Psoas muscle (tissue), 8 donors: ENCODE results near the gene FANCB. TPM values are rescaled to one million over a fixed set of nuclear protein-coding genes. Genes with fewer than 3 reads are reported as not detected.

ENCODE experiments used
- ATAC-seq, 4 donors: fragments of 200-7000 bp; cut with Tn5 transposase; one replicate each; pipeline ENCODE4 v1.9.1; 2020; ENCODE audit warnings: moderate library complexity in 3 of 4, mild to moderate bottlenecking in 2 of 4
- DNase-seq, 2 donors: peaks; one replicate each; pipeline ENCODE4 v3.0.0-alpha.2; 2020
- H3K27ac ChIP-seq: fragments of 200-600 bp; one replicate; pipeline ENCODE4 v1.8.0; 2022
- H3K27me3 ChIP-seq, 3 donors: fragments of 200-600 bp in 1 of 3; one replicate each; pipeline versions ENCODE4 v1.6.1 to v1.8.0; 2013 to 2022; ENCODE audit warnings: low read length in 2 of 3, mild to moderate bottlenecking in 2 of 3, moderate library complexity in 1 of 3; ENCODE audit not compliant: insufficient read depth in 3 of 3
- H3K36me3 ChIP-seq, 2 donors: fragments of 200-600 bp in 1 of 2; one replicate each; pipeline versions ENCODE4 v1.6.1 to v1.8.0; 2013 to 2022; ENCODE audit warnings: low read depth in 1 of 2, mild to moderate bottlenecking in 1 of 2, moderate library complexity in 1 of 2; ENCODE audit not compliant: insufficient read depth in 1 of 2
- H3K4me1 ChIP-seq: fragments of 200-600 bp; one replicate; pipeline ENCODE4 v1.8.0; 2022
- H3K4me3 ChIP-seq: fragments of 200-600 bp; one replicate; pipeline ENCODE4 v1.8.0; 2022; ENCODE audit warnings: mild to moderate bottlenecking
- H3K9me3 ChIP-seq: fragments of 200-600 bp; one replicate; pipeline ENCODE4 v1.8.0; 2022
- WGBS, 3 donors: extraction: QIAGEN DNeasy Blood & Tissue Kit; methylation state at CpG; one replicate each; pipeline versions ENCODE4 v1.1.6 to v1.1.7; 2013; 5-methylcytosine and 5-hydroxymethylcytosine counted together
- intact Hi-C, 2 donors: fragments of 100-400 bp; cut with DNase I; formaldehyde crosslinking; loops; one replicate each; pipeline versions ENCODE4 v1.11.0 to v1.14.2; 2022
- polyA plus RNA-seq, 3 donors: library from polyadenylated mRNA; stranded (reverse); fragments of 200-250 nt; gene quantifications; one replicate each; pipeline ENCODE4 v1.2.3, GENCODE V29; 2013
- total RNA-seq, 4 donors: library from RNA; stranded (reverse); fragmentation: NEBNext Ultra II Directional in 2 of 4; extraction: Animal tissue kit (Norgen Biotek cat#: 25700) in 2 of 4; gene quantifications; one replicate each; pipeline versions ENCODE4 v1.2.1 to v1.2.4, GENCODE V29; 2021 to 2023
- TF ChIP-seq, protein P1 (sequence below): fragments of 200-600 bp; IDR thresholded peaks from one replicate; pipeline ENCODE4 v1.8.0; 2022; ENCODE audit warnings: antibody characterized with exemption
- donor health status: healthy with polysubstance abuse.
- donor health status: DM: no; HTN: no; CAD: no; lungs with moderate emphysema.
- donor health status: Bipolar disorder and iron deficiency.
- donor health status: healthy.
- donor health status: DM: yes; HTN: yes; CAD: no.
- donor health status: DM: no; HTN: no; CAD: no.
- donor health status: DM: no; HTN: no; CAD: no.
- donor health status: DM: yes; HTN: yes; CAD: no.

FANCB gene
- total and polyA plus RNA-seq, 7 donors, result 0.11 to 0.40 (median 0.20) TPM

DNA sequence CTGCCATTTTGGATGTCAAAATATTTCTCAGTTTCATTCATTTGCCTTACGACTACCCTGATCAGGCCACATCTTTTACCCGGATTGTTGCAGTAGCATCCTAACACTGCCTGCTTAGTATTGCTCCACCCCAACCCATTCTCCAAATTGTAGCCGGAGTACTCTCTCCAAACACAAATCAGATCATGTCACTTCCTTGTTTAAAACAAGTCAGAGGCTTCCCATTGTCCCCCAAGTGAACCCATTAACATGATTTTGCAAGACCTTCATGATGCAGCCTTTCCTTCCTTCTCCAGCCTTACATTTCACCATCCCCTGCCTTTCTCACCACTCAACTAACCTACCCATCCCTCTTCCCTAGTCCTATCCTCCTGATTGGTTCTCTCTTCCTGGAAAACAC, 53.1 kb downstream of the FANCB start:
- intact Hi-C loops, result no loop called here
- Histone ChIP-seq H3K36me3 (no peaks in the 10 kb centered on the region), H3K27me3 (no peaks in the 10 kb centered on the region), H3K4me3 (no peak overlapping the region), H3K27ac (no peak overlapping the region), H3K9me3 (peaks cover 9% of the 10 kb centered on the region), H3K4me1 (no peaks in the 10 kb centered on the region)
- TF ChIP-seq, protein P1, sequence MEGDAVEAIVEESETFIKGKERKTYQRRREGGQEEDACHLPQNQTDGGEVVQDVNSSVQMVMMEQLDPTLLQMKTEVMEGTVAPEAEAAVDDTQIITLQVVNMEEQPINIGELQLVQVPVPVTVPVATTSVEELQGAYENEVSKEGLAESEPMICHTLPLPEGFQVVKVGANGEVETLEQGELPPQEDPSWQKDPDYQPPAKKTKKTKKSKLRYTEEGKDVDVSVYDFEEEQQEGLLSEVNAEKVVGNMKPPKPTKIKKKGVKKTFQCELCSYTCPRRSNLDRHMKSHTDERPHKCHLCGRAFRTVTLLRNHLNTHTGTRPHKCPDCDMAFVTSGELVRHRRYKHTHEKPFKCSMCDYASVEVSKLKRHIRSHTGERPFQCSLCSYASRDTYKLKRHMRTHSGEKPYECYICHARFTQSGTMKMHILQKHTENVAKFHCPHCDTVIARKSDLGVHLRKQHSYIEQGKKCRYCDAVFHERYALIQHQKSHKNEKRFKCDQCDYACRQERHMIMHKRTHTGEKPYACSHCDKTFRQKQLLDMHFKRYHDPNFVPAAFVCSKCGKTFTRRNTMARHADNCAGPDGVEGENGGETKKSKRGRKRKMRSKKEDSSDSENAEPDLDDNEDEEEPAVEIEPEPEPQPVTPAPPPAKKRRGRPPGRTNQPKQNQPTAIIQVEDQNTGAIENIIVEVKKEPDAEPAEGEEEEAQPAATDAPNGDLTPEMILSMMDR, result no peak
- ATAC-seq (no peak), DNase-seq (no peak)
- WGBS, 3 donors, result 89 to 97% (median 94%) methylated on average over 3 of the region's 3 CpGs

DNA sequence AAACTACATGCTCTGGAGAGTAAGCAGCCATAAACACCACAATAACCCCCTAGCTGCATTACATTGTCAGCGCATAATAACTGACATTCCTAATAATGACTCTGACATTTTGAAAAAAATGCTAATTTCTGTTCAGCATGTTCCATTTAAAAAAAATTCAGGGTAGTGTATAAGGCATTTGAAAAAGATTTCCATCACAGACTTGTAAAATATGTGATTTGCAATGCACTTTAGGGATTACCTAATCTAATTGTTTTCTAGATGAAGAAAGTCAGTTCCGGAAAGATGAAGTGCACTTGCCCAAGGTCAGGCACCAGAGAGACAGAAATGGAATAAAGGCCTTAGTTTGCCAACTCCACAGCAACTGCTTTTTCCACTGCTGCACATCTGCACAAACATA, 55.3 kb downstream of the FANCB start:
- DNase-seq (no peak), ATAC-seq (no peak)
- intact Hi-C loops, result no loop called here
- 79 to 92% (median 92%) methylated on average over 2 of the region's 2 CpGs for WGBS, 3 donors
- H3K27me3 ChIP-seq, result no peaks in the 10 kb centered on the region
- no peak overlapping the region for H3K27ac ChIP-seq
- TF ChIP-seq, protein P1, result no peak
- no peaks in the 10 kb centered on the region for H3K4me1 ChIP-seq
- H3K9me3 ChIP-seq, result peaks cover 9% of the 10 kb centered on the region
- H3K36me3 ChIP-seq, result no peaks in the 10 kb centered on the region
- H3K4me3 ChIP-seq, result no peak overlapping the region

DNA sequence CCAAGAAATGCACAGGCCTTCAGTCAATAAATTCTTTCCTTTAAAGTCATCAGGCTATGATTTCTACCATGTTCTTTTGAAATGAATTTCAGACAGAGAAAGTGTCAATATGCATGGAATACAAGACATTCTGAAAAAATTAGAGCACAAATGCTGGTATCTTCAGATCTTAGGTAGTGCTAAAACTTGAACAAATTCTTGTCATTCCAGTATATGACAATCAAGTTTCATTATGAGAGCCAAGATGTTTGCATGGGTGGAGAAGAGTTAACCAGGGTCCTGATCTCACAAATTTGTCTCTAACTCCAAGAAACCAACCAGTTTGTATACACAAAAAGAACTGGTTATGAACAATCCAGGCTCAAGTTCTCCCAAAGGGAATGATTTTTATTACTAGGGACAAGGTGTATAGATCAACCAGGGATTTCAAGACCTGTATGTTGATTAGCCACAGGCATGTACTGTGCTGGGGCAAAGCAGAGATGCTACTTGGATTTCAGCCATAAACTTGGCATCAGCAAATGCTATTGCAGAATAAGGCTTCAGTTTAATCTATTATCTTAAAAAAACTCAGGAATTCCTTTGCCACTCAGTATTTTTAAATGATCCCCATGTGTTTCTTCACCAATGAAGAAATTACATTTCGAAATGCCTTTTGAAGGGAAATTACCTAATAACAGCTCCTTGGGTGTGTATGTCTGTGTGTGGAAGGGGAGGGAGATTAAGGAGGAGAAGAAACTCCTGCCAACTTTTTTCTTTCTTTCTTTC, 69.7 kb downstream of the FANCB start:
- no peaks in the 10 kb centered on the region for H3K36me3 ChIP-seq
- H3K4me3 ChIP-seq, result no peak overlapping the region
- TF ChIP-seq, protein P1, result no peak
- ATAC-seq (no peak), DNase-seq (no peak)
- no peaks in the 10 kb centered on the region for H3K4me1 ChIP-seq
- H3K27me3 ChIP-seq, result peaks cover 0 to 5% (median 1%) of the 10 kb centered on the region in 3 donors
- H3K9me3 ChIP-seq, result no peaks in the 10 kb centered on the region
- WGBS, 3 donors, result 73 to 90% (median 84%) methylated on average over 1 of the region's 1 CpG
- intact Hi-C loops, result no loop called here
- no peak overlapping the region for H3K27ac ChIP-seq

DNA sequence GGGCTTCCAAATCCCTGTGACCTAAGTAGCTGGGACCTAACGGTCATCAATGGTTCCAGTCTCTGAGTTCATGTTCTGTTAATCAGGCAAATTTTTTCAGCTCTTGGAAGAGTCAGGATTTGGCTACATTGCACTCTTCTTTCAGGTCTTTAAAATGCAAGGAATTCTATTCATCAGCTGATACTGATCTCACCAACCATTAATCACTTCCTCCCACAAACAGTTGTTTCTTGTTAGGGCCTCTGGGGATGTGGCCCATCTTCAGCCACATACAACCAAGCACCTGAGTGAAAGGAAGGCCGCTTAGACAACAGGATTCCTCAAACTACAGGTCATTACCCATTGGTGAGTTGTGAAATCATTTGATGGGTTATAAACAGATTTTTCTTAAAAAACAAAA, 71.7 kb downstream of the FANCB start:
- 69 to 73% (median 72%) methylated on average over 2 of the region's 2 CpGs for WGBS, 3 donors

More for the DNA sequence above, 71.7 kb downstream of the FANCB start:
- peaks cover 0 to 5% (median 0%) of the 10 kb centered on the region in 3 donors for H3K27me3 ChIP-seq
- DNase-seq (no peak), ATAC-seq (no peak)
- no peak overlapping the region for H3K4me3 ChIP-seq
- no peaks in the 10 kb centered on the region for H3K4me1 ChIP-seq
- TF ChIP-seq, protein P1, result no peak
- no peaks in the 10 kb centered on the region for H3K9me3 ChIP-seq
- no peak overlapping the region for H3K27ac ChIP-seq
- H3K36me3 ChIP-seq, result no peaks in the 10 kb centered on the region
- intact Hi-C loops, result no loop called here
